Pons (tissue), 1 donor: ENCODE measurements around the gene SPTBN4.

Experiments used
- DNase-seq: peaks from one replicate; pipeline ENCODE4 v3.0.0-alpha.2; 2016; ENCODE audit warnings: low spot score

Gene SPTBN4

DNA sequence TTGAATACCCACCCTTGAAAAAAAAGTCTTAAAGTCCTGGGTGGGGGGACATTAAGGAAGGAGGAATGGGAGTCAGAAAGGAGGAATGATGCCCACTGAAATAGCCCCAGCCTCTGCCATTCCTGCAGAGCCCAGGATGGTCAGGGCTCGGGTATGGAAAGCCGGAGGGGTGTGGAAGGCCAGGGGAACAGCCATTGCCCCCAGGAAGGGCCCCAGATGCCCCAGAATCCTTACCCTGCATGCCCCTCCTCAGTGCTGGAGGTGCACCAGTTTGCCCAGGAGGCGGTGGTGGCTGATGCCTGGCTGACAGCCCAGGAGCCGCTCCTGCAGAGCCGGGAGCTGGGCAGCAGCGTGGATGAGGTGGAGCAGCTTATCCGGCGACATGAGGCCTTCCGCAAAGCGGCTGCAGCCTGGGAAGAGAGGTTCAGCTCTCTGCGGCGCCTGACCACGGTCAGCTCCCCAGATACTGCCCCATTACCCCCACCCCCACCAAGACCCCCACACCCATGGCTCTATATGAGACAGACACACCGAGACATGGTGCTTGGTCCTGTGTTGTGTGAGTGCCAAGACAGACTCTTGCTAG is 99.2 kb downstream of the SPTBN4 start:
- DNase-seq: no peak

DNA sequence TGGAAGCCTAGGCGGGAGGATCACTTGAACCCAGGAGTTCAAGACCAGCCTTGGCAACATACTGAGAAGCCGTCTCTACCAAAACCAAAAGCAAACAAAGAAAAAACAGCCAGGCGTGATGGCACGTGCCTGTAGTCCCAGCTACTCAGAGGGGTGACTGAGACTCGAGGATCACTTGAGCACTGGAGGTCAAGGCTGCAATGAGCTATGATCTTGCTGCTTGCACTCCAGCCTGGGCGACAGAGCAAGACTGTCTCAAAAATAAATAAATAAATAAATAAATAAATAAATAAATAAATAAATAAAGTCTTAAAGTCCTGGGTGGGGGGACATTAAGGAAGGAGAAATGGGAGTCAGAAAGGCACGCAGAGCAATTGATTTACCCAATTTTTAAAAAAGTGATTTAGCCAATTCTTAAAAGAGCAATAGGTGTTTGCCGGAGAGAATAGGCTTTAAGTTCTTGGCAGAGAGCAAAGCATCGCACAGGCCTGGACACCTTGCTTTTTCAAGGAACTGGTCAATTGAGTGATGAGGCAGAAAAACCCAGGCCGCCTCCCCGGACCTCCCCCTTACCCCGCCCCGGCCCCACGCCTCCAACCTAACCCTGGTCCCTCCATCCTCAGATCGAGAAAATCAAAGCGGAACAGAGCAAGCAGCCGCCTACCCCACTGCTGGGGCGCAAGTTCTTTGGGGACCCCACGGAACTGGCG is 100.4 kb downstream of the SPTBN4 start:
- no peak for DNase-seq

DNA sequence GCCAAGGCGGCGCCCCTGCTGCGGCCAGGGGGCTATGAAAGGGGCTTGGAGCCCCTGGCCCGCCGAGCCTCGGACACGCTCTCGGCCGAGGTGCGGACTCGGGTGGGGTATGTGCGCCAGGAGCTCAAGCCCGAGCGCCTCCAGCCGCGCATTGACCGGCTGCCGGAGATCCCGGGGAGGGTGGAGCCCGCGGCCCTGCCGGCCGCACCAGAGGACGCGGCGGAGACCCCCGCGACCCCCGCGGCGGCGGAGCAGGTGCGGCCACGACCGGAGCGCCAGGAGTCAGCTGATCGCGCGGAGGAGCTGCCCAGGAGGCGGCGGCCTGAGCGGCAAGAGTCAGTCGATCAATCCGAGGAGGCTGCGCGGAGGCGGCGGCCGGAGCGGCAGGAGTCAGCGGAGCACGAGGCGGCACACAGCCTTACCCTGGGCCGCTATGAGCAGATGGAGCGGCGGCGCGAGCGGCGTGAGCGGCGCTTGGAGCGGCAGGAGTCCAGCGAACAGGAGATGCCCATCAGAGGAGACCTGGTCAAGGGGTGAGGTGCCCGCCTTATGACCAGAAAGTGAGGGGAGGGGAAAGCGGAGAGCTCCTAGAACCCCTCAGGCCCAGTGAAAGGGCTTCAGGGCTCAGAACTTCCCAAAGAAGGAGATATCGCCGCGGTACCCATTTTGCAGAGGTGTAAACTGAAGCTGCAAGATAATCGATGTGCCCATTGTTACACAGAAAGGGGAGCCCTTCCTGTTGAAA is 101.1 kb downstream of the SPTBN4 start:
- DNase-seq: no peak

DNA sequence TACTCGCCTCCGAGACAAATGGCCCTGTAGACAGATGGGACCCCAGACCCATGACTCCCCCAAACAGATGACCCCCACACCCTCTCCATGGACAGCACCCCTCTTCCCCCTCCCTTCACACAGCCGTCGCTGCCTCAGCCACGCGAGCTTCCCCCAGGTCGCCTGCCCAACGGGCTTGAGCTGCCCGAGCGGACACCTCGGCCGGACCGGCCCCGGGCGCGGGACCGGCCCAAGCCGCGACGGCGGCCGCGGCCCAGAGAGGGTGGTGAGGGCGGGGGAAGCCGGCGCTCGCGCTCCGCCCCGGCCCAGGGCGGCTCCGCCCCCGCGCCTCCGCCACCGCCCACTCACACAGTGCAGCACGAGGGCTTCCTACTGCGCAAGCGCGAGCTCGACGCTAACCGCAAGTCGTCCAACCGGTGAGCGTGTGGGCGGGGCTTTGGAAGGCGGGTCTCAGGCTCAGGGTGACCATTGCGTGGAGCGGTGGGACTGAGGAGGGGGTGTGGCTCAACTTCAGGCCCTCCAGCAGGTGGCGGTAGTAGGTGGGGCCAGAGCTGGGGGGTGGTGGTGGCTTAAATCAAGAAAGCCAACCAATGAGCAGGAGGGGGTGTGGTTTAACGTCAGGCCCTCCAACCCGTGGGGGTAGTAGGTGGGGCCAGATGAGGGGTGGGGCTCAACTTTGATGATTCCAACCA is 103.7 kb downstream of the SPTBN4 start:
- peak; percentile 99 for DNase-seq

DNA sequence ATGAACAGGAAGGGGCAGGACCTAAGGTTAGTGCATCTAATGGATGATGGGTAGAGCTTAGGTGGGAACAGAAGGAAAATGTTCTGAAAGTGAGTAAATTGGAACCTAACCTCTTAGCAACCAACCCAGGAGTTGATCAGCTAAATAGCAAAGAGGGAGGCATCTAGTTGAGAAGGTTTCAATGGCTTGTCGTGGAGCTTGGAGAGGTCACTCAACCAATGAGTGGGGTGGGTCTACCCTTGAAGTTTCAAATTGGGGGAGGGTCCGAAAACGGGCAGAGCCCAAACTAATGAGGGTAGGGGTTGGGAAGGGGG is 104.2 kb downstream of the SPTBN4 start:
- DNase-seq: no peak

DNA sequence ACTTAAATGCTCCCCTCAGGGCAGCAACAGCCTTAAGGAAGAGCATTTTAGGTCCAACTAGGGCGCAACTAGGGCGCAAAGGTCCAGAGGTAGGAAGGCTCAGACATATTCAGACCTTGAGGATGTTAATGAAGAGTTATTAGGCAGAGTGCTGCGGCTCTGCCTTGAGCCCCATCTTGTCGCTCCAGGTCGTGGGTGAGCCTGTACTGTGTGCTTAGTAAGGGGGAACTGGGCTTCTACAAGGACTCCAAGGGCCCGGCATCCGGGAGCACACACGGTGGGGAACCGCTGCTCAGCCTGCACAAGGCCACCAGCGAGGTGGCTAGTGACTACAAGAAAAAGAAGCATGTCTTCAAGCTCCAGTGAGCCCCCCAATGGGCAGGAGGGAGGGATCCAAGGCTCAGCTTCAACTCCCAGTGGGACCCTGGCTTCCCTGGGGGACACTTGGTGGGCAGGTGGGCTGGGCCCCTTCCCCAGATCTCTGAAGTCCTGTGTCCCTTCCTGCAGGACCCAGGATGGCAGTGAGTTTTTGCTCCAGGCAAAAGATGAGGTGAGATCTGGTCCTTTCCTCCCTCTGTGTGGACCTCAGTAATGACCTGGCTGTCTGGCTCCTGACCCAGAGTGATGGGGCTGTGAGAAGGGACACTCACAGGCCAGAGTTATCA is 105.2 kb downstream of the SPTBN4 start:
- no peak for DNase-seq

DNA sequence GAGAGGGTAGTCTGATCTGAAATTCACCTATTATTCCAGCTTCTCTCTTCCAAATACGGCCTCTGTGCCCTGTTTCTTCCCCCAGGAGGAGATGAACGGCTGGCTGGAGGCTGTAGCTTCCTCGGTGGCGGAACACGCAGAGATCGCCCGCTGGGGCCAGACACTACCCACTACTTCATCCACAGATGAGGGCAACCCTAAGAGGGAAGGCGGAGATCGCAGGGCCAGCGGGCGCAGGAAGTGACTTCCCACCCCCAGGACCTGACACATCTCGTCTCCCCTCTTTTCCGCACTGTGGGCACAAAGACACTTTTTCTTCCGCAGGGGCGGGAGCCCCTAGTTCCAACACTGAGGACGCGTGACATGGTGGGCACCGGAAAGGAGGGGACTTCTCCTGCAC is 108.5 kb downstream of the SPTBN4 start:
- no peak for DNase-seq

DNA sequence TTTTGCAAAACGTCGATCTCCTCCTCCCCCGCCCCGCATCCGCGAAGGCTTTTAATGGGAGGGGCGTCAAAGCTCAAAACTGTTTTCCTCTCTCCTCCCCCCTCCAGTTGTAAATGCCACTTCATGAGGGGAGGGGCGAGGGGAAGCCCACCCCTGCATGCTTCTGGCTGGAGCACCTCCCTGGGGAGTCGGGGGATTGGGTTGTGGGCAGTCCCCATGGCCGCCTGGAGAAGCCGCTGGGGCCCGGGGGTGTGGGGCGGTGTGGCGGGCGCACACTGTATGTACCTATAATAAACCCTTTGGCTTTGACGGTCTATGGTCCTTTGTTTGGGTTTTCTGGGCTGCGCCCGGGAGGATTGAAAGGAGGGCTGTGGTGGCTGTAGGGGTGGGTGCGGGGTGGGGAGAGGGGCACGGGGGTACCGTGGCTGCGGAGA is 109.4 kb downstream of the SPTBN4 start:
- no peak for DNase-seq

DNA sequence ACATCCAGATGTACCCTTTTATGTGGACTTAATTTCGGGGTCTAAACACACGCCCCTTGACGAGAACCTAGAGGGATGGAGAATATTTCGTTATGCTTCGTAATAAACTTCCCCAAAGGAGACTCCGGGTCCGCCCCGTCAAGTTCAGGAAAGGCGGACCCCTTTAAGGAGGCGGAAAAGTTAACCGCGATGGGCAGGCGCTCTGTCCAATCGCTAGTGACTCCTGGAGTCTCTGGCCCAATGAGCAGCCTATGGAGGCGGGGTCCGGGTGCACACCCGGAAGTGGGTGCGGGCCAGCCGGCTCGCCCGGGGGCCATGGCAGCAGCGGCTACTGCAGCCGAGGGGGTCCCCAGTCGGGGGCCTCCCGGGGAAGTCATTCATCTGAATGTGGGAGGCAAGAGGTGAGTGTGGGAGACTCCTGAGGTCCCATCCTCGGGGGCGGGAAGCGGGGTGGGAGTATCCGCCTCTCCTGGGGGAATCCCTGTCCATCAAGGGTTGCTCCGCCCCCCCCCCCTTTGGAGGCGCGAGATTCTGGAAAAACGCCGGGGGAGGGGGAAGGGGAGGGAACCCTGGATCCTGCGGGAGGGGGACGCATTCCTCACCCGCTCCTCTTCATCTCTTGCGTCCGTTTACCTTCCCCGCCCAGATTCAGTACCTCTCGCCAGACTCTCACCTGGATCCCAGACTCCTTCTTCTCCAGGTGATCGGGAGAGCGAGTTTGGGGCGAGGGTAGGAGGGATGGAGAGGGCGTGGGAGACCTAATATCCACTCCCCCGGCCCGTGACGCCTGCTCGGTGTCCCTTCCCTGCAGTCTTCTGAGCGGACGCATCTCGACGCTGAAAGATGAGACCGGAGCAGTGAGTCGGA is 110.0 kb downstream of the SPTBN4 start, which contains the start of gene SHKBP1:
Gene SHKBP1 (plus strand): TSS at position 289 of the 867 bp plus-strand sequence. CDS start 27 bp downstream, at position 316.
- DNase-seq: peak; percentile 93

DNA sequence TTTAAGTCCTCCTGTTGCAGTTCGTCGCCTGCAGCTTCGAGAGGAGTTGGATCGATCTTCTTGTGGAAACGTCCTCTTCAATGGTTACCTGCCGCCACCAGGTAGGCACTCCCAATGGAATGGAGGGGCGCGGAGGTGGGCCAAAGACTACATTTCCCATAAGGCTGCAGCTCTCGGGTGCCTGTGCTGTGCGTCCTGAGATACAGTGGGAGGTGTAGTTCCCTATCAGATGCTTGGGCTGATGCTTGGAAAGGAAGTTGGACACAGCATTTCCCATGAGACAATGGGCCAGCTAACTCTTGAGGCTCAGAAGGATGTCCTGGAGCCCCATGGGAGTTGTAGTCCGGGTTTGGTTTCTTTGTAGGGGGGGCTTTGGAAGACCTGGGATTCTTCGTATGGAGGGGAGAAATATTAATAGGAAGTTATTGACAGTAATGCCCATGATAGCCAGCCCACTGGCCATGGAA is 111.7 kb downstream of the SPTBN4 start:
- DNase-seq: peak; percentile 69

DNA sequence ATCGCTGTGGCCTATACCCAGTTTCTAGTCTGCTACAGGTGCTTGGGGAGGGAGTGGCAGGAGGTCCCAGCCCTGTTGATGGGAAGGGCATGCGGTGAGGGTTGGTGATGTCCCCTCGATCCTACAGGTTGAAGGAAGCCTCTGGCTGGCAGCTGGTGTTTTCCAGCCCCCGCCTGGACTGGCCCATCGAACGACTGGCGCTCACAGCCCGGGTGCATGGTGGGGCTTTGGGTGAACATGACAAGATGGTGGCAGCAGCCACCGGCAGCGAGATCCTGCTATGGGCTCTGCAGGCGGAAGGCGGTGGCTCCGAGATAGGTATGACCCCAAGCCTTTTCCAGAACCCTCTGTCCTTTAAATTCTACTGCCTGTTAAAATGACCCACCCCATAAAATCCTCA is 113.8 kb downstream of the SPTBN4 start:
- DNase-seq: no peak

DNA sequence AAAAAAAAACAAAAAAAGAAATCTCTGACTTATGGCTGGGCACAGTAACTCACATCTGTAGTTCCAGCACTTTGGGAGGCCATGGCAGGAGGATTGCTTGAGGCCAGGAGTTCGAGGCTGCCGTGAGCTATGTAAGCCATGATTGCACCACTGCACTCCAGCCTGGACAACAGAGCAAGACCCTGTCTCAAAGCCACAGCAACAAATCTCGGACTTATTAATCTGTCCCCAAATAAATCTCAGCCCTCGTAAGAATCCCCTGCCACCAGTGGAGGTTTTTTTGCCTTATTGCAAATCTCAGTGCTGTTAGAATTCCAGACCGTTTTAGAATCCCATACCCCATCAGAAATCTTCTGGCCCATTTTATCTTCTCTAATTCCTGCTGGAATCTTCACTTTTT is 114.7 kb downstream of the SPTBN4 start:
- DNase-seq: no peak

DNA sequence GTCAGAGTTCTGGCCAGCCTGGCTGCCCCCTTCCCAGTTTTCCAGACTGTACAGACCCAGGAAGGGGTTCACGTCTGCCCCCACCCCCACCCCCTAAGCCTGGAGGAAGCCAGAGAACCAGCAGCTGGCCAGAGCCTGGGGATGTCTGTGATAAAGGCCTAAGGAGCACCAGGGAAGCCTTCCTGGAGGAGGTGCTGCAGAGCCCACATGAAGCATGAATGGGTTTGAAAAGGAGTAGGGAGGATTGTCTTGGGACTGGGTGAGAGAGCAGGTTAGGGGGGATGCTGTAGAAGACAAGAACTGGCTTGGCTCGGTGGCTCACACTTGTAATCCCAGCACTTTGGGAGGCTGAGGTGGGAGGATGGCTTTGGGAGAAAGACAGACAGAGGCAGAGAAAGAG is 115.7 kb downstream of the SPTBN4 start:
- DNase-seq: no peak

DNA sequence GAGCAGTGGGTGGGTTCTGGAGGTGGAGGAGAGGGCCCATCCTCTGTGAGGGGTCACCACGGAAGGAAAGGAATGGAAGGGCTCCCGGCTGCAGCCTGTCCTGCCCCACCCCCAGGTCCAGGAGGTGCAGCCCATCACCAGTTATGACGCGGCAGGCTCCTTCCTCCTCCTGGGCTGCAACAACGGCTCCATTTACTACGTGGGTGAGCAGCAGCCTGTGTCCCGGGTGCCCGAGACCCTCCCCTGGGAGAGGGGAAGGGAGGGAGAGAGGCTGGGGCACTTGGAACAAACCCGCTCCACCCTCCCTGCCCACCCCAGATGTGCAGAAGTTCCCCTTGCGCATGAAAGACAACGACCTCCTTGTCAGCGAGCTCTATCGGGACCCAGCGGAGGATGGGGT is 116.5 kb downstream of the SPTBN4 start:
- DNase-seq: no peak

DNA sequence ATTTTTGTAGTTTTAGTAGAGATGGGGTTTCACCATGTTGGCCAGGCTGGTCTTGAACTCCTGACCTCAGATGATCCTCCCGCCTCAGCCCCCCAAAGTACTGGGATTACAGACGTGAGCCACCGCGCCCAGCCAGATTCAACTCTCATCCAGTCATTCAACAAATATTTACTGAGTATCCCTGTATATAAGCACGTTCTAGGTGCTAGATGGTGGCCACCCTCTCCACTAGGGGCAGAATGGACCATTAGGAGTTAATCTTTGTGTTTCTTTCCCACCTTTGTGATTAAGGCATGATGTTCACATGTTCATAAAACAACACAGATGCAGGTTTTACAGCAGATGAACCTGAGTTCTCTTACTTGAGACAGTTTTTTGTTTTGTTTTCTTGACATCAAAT is 117.2 kb downstream of the SPTBN4 start:
- DNase-seq: no peak

DNA sequence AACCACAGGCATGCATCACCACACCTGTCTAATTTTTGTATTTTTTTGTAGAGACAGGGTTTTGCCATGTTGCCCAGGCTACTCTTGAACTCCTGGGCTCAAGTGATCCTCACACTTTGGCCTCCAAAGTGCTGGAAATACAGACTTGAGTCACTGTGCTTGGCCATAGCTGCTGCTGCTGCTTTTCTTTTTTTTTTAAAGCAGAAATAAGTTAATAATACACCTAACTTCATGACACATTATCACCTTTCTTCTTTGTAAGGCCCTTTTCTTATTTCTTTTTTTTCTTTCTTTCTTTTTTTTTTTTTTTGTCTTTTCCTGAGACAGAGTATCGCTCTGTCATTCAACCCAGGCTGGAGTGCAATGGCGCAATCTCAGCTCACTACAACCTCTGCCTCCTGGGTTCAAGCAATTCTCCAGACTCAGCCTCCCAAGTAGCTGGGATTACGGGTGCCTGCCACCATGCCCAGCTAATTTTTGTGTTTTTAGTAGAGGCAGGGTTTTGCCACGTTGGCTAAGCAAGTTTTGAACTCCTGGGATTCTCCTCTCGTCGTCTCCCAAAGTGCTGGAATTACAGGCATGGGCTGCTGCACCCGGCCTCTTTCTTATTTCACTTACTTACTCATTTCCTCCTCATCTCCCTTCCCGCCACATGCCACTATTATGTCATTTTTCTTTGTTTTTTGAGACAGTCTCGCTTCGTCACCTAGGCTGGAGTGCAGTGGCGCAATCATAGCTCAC is 118.6 kb downstream of the SPTBN4 start:
- DNase-seq: no peak

DNA sequence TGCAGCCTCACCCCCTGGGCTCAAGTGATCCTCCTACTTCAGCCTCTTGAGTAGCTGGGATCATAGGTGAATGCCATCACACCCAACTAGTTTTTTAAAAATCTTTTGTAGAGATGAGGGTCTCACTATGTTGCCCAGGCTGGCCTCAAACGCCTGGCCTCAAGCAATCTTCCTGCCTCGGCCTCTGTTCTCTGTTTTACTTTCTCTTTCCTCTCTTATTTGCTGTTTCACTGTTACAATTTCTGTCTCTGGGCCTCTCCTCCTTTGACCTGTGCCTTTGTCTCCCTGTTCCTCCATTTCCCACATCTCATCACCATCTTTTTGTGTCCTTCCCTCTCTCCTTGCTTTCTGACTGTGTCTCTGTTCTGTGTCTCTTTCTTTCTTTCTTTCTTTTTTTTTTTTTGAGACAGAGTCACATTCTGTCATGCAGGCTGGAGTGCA is 119.2 kb downstream of the SPTBN4 start:
- no peak for DNase-seq

DNA sequence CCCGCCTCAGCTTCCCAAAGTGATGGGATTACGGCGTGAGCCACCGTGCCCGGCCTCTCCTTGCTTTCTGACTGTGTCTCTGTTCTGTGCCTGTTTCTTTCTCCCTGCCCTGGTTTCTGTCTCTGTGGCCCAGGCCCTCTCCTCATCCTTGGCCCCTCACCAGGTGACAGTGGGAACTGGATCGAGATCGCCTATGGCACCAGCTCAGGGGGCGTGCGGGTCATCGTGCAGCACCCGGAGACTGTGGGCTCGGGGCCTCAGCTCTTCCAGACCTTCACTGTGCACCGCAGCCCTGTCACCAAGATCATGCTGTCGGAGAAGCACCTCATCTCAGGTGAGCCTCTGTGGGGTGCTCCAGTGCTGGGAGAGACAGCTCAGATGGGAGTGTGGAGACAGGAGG is 119.8 kb downstream of the SPTBN4 start:
- no peak for DNase-seq

DNA sequence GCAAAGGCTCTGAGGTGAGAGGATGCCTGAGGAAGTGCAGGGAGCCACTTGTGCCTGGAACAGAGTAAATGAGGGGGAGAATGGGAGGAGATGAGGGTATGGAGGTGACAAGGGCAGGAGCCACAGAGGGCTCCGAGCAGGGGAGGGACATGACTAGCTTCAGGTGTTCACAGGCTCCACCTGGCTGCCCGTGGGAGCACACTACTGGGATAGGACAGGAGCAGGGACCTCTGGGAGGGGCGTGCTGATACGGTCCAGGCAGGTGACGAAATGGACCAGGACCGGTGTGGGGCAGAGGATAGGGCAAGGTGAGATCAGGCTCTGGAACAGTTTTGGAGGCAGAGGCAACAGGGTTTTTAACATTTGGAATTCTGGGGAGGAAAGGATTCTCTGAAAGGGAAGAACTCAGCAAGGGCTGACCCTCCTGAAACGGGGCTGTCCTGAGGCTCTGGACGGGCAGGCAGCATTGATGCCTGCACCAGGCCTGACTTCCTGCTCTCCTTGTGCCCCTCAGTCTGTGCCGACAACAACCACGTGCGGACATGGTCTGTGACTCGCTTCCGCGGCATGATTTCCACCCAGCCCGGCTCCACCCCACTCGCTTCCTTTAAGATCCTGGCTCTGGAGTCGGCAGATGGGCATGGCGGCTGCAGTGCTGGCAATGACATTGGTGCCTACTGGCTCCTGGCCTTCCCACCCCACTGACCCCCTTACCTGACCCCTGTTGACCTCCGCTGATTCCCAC is 121.5 kb downstream of the SPTBN4 start:
- DNase-seq: no peak
